IPS-18a (cell line): Measurements from ENCODE around the gene PWWP2B.
"Not testable (repeated sequence)": the region's sequence is repeated elsewhere in the genome, so short reads cannot be mapped to it uniquely, and the experiment has no call there.

ENCODE experiments used
- H3K27ac ChIP-seq: one replicate; pipeline ENCODE4 v1.5.1; 2013; ENCODE audit warnings: low read length
- H3K27me3 ChIP-seq: one replicate; pipeline ENCODE4 v1.6.1; 2013; ENCODE audit warnings: mild to moderate bottlenecking, low read length; ENCODE audit not compliant: control insufficient read depth, insufficient read depth
- H3K36me3 ChIP-seq: one replicate; pipeline ENCODE4 v1.6.1; 2013; ENCODE audit warnings: low read depth, low read length; ENCODE audit not compliant: control insufficient read depth
- H3K4me1 ChIP-seq: one replicate; pipeline ENCODE4 v1.6.1; 2013; ENCODE audit warnings: low read depth, low read length; ENCODE audit not compliant: control insufficient read depth
- H3K4me3 ChIP-seq: one replicate; pipeline ENCODE4 v1.5.1; 2013; ENCODE audit warnings: low read length
- H3K9ac ChIP-seq: one replicate; pipeline ENCODE4 v1.6.1; 2013; ENCODE audit warnings: mild to moderate bottlenecking, low read length, moderate library complexity
- H3K9me3 ChIP-seq: one replicate; pipeline ENCODE4 v1.6.1; 2013; ENCODE audit warnings: low read depth, low read length; ENCODE audit not compliant: control insufficient read depth

The PWWP2B gene

DNA sequence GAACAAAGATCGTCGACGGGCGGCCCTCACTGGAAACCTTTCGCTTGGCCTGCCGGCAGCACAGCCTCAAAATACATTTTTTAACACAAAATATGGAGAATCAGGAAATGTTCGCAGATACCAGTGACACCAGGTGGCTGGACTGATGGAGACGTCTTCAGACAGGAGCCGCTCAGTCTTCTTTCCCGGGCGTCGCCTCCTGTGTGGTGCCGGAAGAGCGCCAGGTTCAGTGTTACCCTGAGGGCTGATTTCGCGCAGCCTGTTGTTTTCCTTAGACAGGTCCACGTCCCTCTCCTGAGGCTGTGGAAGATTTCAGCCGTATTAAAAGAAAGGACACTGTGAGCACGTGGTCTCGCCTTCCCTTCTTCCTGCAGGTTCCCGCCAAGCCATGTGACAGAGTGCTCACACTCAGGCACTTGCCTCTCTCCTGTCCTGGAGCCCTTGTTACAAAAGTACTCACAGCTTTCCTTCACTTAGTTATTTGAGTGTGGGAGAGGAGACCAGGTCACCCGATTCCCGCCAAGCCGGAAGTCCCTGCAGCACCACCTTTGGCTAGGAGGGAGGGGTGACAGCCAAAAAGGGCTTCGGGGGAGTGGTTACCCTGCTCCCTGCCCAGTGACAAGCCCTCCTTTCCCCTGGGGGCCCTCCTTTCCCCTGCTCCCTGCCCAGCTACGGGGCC lies 21.7 kb upstream of the PWWP2B start:
- H3K4me1 ChIP-seq = no peaks in the 10 kb centered on the region
- no peaks in the 10 kb centered on the region for H3K36me3 ChIP-seq
- no peak overlapping the region for H3K27ac ChIP-seq
- no peak overlapping the region for H3K9ac ChIP-seq
- no peak overlapping the region for H3K4me3 ChIP-seq
- no peaks in the 10 kb centered on the region for H3K9me3 ChIP-seq
- no peaks in the 10 kb centered on the region for H3K27me3 ChIP-seq

DNA sequence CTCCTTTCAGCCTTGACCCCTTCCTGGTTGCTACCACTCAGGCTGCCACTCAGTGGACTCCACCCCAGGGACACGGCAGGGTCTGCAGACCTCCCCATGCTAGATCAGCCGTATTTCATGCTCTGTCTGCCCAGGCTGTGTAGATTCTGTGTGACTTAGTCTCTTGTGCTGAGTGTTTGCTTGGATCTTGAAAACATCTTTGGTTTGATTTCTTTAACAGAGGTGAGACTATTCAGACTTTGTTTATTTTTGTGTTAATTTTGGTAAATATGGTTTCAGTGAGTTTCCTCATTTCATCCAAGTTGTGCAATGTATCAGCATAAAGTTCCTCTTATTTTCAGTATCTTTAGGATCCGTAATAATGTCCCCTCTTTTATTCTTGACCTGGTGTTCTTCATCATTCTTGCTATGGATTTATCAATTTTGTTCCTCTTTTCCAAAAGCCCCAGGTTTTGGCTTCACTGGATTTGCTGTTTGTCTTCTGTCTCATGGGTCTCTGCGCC lies 21.2 kb upstream of the PWWP2B start:
- H3K36me3 ChIP-seq = no peaks in the 10 kb centered on the region
- no peak overlapping the region for H3K4me3 ChIP-seq
- H3K27ac ChIP-seq = no peak overlapping the region
- H3K27me3 ChIP-seq = no peaks in the 10 kb centered on the region
- H3K9ac ChIP-seq = no peak overlapping the region
- no peaks in the 10 kb centered on the region for H3K4me1 ChIP-seq
- no peaks in the 10 kb centered on the region for H3K9me3 ChIP-seq

DNA sequence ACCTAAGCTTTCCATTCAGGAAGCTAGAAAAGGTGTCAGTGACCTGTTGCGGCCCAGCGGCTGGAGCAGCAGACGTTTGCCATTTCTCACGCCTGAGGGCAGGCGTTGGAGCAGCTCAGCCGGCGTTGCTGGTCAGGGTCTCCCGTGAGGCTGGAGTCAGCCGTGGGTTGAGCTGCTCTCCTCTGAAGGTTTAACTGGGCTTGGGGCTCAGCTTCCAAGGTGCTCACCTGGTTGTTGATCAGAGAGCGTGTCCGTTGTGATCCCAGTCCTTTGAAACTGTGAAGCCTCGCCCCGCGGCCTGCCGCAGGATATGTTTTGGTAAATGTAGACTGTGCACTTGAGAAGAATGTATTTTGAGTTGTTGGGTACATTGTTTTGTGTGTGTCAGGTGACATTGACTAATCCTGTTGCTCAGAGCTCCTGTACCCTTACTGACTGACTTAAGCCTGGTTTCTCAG lies 20.6 kb upstream of the PWWP2B start:
- Histone ChIP-seq H3K27ac (no peak overlapping the region), H3K9ac (no peak overlapping the region), H3K27me3 (no peaks in the 10 kb centered on the region), H3K4me3 (no peak overlapping the region), H3K4me1 (no peaks in the 10 kb centered on the region), H3K9me3 (no peaks in the 10 kb centered on the region), H3K36me3 (no peaks in the 10 kb centered on the region)

DNA sequence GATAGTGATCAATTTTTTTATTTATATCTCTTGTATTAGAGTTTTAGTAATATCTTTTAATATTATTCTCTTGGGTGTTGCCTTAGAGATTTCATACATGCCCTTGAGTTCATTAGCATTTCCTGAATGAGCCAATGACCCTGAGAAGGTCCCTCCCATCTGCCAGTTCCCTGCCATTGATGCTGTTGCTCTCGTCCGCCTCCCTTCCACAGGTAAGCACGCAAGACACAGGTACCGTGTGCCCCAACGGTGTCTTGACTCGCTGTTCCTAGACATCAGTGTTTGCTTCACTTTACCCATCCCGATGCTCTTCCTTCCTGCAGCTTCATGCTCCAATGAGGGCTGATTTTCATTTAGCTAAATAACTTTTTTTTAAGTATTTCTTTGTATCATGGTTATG lies 19.7 kb upstream of the PWWP2B start:
- Histone ChIP-seq H3K36me3 (no peaks in the 10 kb centered on the region), H3K27me3 (no peaks in the 10 kb centered on the region), H3K4me1 (no peaks in the 10 kb centered on the region), H3K9ac (no peak overlapping the region), H3K9me3 (no peaks in the 10 kb centered on the region), H3K27ac (no peak overlapping the region), H3K4me3 (no peak overlapping the region)

DNA sequence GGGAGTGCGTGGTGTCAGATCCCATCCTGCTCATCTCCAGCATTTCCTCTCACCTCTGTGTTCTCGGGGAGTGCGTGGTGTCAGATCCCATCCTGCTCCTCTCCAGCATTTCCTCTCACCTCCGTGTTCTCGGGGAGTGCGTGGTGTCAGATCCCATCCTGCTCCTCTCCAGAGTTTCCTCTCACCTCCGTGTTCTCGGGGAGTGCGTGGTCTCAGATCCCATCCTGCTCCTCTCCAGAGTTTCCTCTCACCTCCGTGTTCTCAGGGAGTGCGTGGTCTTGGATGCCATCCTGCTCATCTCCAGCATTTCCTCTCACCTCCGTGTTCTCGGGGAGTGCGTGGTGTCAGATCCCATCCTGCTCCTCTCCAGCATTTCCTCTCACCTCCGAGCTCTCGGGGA lies 18.0 kb upstream of the PWWP2B start:
- not testable (repeated sequence) for H3K4me1 ChIP-seq, H3K36me3 ChIP-seq, H3K27ac ChIP-seq, H3K9me3 ChIP-seq, H3K9ac ChIP-seq, H3K4me3 ChIP-seq, H3K27me3 ChIP-seq

DNA sequence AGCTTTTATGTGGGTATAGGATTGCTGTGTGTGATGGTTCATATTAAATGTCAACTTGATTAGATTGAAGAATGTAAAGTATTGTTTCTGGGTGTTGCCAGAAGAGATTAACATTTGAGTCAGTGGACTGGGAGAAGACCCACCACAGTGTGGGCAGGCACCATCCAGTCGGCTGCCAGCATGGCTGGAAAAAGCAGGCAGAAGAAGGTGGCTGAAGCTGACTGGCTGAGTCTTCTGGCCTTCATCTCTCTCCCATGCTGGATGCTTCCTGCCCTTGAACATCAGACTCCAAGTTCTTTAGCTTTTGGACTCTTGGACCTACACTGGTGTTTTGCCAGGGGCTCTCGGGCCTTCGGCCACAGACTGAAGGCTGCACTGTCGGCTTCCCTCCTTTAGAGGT lies 16.0 kb upstream of the PWWP2B start:
- not testable (repeated sequence) for H3K9me3 ChIP-seq, H3K4me1 ChIP-seq, H3K27me3 ChIP-seq, H3K36me3 ChIP-seq, H3K27ac ChIP-seq, H3K9ac ChIP-seq, H3K4me3 ChIP-seq

DNA sequence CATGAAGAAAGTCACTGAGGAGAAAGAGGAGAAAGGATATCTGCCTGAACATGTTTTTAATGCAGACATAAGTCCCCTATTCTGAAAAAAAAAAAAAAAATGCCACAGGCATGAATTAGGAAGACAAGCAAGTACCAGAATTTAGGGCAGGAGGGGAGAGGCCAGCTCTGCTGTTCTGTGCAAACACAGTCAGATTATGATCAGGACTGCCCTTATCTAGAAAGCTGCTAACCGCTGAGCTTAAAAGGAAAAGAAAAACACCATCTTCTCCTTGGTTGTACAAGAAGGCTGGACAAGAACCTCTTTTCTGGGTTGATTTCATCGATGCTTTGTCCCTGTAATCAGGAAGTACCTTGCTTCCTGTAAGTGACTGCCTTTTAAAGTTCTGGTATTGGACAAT lies 15.3 kb upstream of the PWWP2B start:
- no peaks in the 10 kb centered on the region for H3K27me3 ChIP-seq
- no peaks in the 10 kb centered on the region for H3K4me1 ChIP-seq
- no peak overlapping the region for H3K9ac ChIP-seq
- H3K4me3 ChIP-seq = no peak overlapping the region
- H3K36me3 ChIP-seq = no peaks in the 10 kb centered on the region
- H3K27ac ChIP-seq = no peak overlapping the region
- H3K9me3 ChIP-seq = no peaks in the 10 kb centered on the region

DNA sequence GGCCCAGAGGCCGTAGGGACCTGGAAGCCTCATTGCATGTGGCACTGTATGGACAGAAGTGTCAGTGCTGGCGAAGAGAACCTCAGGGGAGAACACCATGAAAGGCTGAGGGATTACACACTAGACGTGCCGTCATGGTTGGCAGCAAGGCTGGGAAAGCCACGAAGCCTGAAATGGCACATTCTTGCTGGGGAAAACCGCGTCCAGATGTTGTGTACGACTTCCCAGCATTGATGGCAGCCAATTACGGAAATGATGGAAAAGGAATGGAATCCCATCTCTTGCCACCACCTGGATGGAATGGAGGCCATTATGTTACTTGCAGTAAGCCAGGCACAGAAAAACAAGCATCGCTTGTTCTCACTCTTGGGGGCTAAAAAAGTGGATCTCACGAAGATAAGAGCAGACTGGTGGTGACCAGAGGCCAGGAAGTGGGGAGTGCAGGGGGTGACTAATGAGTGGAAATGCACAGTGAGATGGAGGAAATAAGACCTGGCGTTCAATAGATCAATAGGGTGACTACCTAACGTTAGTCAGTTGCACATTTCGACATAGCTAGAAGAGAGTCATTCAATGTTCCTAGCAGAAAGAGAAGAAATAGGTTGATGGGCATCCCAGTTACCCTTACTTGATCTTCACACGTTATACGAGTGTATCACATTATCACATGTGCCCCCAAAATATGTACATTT lies 14.6 kb upstream of the PWWP2B start:
- Histone ChIP-seq H3K4me1 (no peaks in the 10 kb centered on the region), H3K4me3 (no peak overlapping the region), H3K27ac (no peak overlapping the region), H3K9ac (no peak overlapping the region), H3K36me3 (no peaks in the 10 kb centered on the region), H3K9me3 (no peaks in the 10 kb centered on the region), H3K27me3 (no peaks in the 10 kb centered on the region)

DNA sequence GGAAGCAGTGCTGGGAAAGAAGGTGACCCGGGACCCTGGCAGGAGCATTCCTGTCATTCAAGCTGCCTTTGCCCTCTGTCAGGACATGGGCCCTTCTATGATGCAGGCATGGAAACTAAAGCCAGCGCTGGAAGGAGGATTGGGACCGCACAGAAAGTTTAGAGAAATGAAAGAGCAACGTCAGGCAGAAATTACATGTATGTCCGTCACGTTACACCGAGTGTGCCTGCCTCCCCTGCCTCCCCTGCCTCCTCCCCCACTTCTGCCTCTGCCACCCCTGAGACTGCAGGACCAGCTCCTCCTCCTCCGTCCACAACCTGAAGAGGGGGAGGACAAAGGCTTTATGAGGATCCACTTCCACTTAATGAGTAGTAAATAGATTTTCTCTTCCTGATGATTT lies 13.9 kb upstream of the PWWP2B start:
- Histone ChIP-seq H3K4me3 (no peak overlapping the region), H3K27ac (no peak overlapping the region), H3K27me3 (no peaks in the 10 kb centered on the region), H3K4me1 (no peaks in the 10 kb centered on the region), H3K9me3 (no peaks in the 10 kb centered on the region), H3K36me3 (no peaks in the 10 kb centered on the region), H3K9ac (no peak overlapping the region)

DNA sequence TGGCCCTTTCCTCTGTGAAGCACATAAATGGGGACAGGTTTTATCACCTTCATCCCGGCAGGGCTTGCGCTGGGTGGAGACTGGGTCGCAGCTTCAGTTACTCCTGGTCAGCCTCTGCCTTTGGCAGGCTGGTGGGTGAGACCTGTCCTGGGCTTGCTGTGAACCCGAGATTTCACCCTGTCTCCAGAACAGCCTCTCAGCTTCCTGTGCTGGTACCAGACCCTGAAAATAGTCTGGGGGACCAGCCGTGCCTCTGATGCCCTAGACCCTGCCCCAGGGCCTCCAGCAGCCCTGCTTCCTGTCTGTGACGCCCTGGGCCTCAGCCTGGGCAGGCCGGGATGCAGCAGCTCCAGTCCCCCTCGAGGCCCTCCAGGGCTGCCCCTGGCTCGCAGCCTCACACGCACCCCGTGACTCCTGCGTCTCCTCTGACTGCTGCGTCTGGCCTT lies 13.2 kb upstream of the PWWP2B start:
- H3K27ac ChIP-seq = no peak overlapping the region
- H3K36me3 ChIP-seq = no peaks in the 10 kb centered on the region
- no peaks in the 10 kb centered on the region for H3K4me1 ChIP-seq
- H3K27me3 ChIP-seq = no peaks in the 10 kb centered on the region
- H3K9me3 ChIP-seq = no peaks in the 10 kb centered on the region
- no peak overlapping the region for H3K4me3 ChIP-seq
- no peak overlapping the region for H3K9ac ChIP-seq

DNA sequence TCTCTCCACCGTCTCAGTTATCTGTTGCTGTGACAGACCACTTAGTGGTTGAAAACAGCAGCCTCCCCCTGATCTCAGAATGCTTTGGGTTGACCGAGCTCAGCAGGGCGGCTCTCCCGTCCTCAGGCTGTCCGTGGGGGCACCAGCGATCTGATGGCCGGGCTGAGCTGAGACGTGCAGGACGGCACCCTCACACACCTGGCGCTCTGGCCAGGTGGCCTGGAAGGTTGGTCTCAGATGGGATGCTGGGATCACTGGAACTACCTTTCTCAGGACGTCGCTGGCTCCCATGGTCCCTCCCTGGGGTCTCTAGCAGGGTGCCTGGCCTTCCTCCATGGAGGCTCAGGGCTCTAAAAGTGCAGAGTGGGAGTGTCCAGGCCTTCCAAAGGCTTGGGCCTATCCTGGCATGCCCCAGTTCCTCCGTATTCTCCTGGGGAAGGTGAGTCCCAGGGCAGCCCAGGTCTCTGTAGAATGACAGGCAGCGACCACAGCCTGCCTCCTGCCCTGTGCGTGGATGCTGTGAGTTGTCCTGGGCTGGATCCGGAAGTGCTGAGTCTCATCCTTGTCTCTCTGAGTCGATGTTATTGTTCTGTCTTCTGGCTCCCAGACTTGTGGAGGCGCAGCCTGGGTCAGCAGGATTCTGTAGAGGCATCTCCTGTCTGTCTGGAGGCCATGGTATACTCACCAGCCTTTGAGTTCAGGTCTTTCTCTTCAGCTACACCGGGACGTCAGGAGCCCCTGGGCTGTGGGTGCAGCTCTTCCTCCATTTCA lies 12.2 kb upstream of the PWWP2B start:
- peaks cover 9% of the 10 kb centered on the region for H3K4me1 ChIP-seq
- no peaks in the 10 kb centered on the region for H3K36me3 ChIP-seq
- no peaks in the 10 kb centered on the region for H3K9me3 ChIP-seq
- H3K27me3 ChIP-seq = no peaks in the 10 kb centered on the region
- no peak overlapping the region for H3K4me3 ChIP-seq
- H3K27ac ChIP-seq = no peak overlapping the region
- H3K9ac ChIP-seq = no peak overlapping the region
